HL-60 (cell line): ENCODE measurements around the gene KANTR.

Experiments used
- CTCF ChIP-seq: IDR thresholded peaks from one replicate; pipeline ENCODE4 v1.5.1; 2011; ENCODE audit warnings: low read length, control low read depth, inconsistent platforms; ENCODE audit not compliant: insufficient read depth
- SPI1 ChIP-seq: IDR thresholded peaks from 2 replicates; pipeline ENCODE4 v1.6.1; 2012; ENCODE audit warnings: low read depth, mild to moderate bottlenecking, borderline replicate concordance

- TF ChIP-seq CTCF: no peak
- TF ChIP-seq SPI1: no peak
Measured at GRCh38 chrX:53160297-53160983, 66.5 kb downstream of the KANTR start.
